HEK293 (cell line): ENCODE results near the gene STK36.

Experiments used
- ATF2 ChIP-seq: fragments of 450-650 bp; formaldehyde crosslinking; IDR thresholded peaks from 2 replicates; pipeline ENCODE4 v1.5.1; 2016; ENCODE audit warnings: missing biosample characterization, missing genetic modification characterization, low read depth
- CTCF ChIP-seq: fragments of 450-650 bp; formaldehyde crosslinking; IDR thresholded peaks from 2 replicates; pipeline ENCODE4 v1.5.1; 2016; ENCODE audit warnings: missing biosample characterization, missing genetic modification characterization
- ZBTB11 ChIP-seq: fragments of 450-650 bp; formaldehyde crosslinking; conservative IDR thresholded peaks from 2 replicates; pipeline ENCODE4 v1.5.1; 2016; ENCODE audit warnings: low read depth, missing biosample characterization, missing genetic modification characterization
- ZNF707 ChIP-seq: fragments of 450-650 bp; formaldehyde crosslinking; IDR thresholded peaks from 2 replicates; pipeline ENCODE4 v1.5.1; 2016; ENCODE audit warnings: missing biosample characterization, missing genetic modification characterization

- TF ChIP-seq CTCF (tag by site-specific recombination) (no peak), ZNF707 (tag by site-specific recombination) (no peak), ZBTB11 (tag by site-specific recombination) (no peak), ATF2 (no peak)
Measured at GRCh38 chr2:218722876-218723785, 51.2 kb downstream of the STK36 start.
